Mucosa of stomach (tissue), 1 donor: Measurements from ENCODE around the gene ZNF710.

Experiments
- H3K27me3 ChIP-seq: one replicate; pipeline ENCODE4 v1.7.0; 2013; ENCODE audit warnings: mild to moderate bottlenecking, low read length; ENCODE audit not compliant: control insufficient read depth, insufficient read depth
- H3K36me3 ChIP-seq: one replicate; pipeline ENCODE4 v1.7.0; 2013; ENCODE audit warnings: low read length; ENCODE audit not compliant: control insufficient read depth, insufficient read depth
- H3K4me1 ChIP-seq: one replicate; pipeline ENCODE4 v1.7.0; 2013; ENCODE audit warnings: mild to moderate bottlenecking, low read length; ENCODE audit not compliant: control insufficient read depth, insufficient read depth
- H3K4me3 ChIP-seq: one replicate; pipeline ENCODE4 v1.7.0; 2013; ENCODE audit warnings: low read length
- H3K9ac ChIP-seq: one replicate; pipeline ENCODE4 v1.7.0; 2013; ENCODE audit warnings: mild to moderate bottlenecking, low read length, moderate library complexity
- H3K9me3 ChIP-seq: one replicate; pipeline ENCODE4 v1.7.0; 2013; ENCODE audit warnings: mild to moderate bottlenecking, low read length, moderate library complexity; ENCODE audit not compliant: control insufficient read depth
- donor health status: Pancreatic carcinoma.

Gene ZNF710

GRCh38 chr15:90025489-90026033 is 24.4 kb downstream of the ZNF710 start:
- H3K4me1 ChIP-seq = peaks cover 30% of the 10 kb centered on the region
- no peaks in the 10 kb centered on the region for H3K9me3 ChIP-seq
- H3K36me3 ChIP-seq = no peaks in the 10 kb centered on the region
- H3K9ac ChIP-seq = no peak overlapping the region
- H3K4me3 ChIP-seq = no peak overlapping the region
- no peaks in the 10 kb centered on the region for H3K27me3 ChIP-seq

DNA sequence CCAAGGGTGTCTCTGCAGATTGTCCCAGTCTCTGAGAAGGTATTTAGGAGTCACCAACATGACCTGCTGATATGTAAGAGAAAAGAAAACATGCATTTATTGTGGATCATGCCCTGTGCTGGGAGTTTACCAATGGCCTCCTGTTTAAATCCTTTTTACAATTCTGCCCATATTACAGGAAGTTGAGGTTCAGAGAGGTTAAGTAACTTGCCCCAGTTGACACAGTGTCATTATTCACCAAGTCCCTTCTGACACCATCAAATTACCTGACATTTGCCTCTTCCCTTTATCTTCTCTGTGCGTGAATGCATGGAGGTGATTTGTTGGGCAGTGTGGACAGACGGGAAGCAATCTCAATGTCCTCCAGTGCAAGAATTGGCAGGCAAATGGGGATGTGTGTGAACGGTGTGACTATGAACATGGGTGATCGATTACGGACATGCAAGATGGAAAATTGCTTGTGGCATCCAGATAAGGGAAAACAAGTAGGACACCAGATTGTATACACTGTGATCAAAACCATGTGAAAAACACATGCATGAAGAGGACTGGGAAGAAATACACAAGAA is 27.3 kb downstream of the ZNF710 start:
- no peak overlapping the region for H3K4me3 ChIP-seq
- H3K9ac ChIP-seq = no peak overlapping the region
- peaks cover 46% of the 10 kb centered on the region for H3K4me1 ChIP-seq
- H3K27me3 ChIP-seq = no peaks in the 10 kb centered on the region
- no peaks in the 10 kb centered on the region for H3K36me3 ChIP-seq
- H3K9me3 ChIP-seq = no peaks in the 10 kb centered on the region

GRCh38 chr15:90029024-90029423 is 27.9 kb downstream of the ZNF710 start:
- Histone ChIP-seq H3K4me3 (no peak overlapping the region), H3K9me3 (no peaks in the 10 kb centered on the region), H3K9ac (no peak overlapping the region), H3K4me1 (peaks cover 52% of the 10 kb centered on the region), H3K36me3 (no peaks in the 10 kb centered on the region), H3K27me3 (no peaks in the 10 kb centered on the region)

GRCh38 chr15:90030376-90030775 is 29.3 kb downstream of the ZNF710 start:
- Histone ChIP-seq H3K9ac (no peak overlapping the region), H3K9me3 (no peaks in the 10 kb centered on the region), H3K27me3 (no peaks in the 10 kb centered on the region), H3K4me3 (no peak overlapping the region), H3K36me3 (no peaks in the 10 kb centered on the region), H3K4me1 (peaks cover 64% of the 10 kb centered on the region)

GRCh38 chr15:90031231-90031791 is 30.2 kb downstream of the ZNF710 start:
- no peaks in the 10 kb centered on the region for H3K36me3 ChIP-seq
- no peak overlapping the region for H3K4me3 ChIP-seq
- no peaks in the 10 kb centered on the region for H3K9me3 ChIP-seq
- no peaks in the 10 kb centered on the region for H3K27me3 ChIP-seq
- H3K4me1 ChIP-seq = peaks cover 65% of the 10 kb centered on the region
- no peak overlapping the region for H3K9ac ChIP-seq

DNA sequence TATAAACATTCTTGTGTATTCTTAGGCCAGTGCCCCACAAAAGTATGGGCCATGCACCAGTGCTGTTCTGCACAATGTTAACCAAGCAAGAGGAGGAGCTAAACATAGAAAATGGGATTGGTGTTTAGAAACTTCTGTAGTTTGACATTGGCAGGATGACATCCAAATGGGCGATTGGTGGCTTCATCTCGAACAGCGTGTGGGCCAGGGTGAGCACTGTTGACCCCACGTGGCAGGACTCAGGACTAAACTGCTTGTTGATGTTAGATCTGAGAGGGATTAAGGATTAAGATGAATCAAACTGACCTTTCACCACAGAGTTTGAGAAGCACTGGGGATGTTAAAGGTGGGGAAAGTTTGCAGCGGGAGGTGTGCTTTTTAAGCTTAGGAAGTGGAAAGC is 31.9 kb downstream of the ZNF710 start:
- peaks cover 81% of the 10 kb centered on the region for H3K4me1 ChIP-seq
- H3K4me3 ChIP-seq = no peak overlapping the region
- H3K9me3 ChIP-seq = no peaks in the 10 kb centered on the region
- no peaks in the 10 kb centered on the region for H3K27me3 ChIP-seq
- H3K36me3 ChIP-seq = no peaks in the 10 kb centered on the region
- peak overlapping the region; percentile 37 for H3K9ac ChIP-seq

GRCh38 chr15:90033448-90033847 is 32.3 kb downstream of the ZNF710 start:
- Histone ChIP-seq H3K9me3 (no peaks in the 10 kb centered on the region), H3K27me3 (no peaks in the 10 kb centered on the region), H3K9ac (peak overlapping the region; percentile 48), H3K4me3 (no peak overlapping the region), H3K36me3 (no peaks in the 10 kb centered on the region), H3K4me1 (peaks cover 81% of the 10 kb centered on the region)

DNA sequence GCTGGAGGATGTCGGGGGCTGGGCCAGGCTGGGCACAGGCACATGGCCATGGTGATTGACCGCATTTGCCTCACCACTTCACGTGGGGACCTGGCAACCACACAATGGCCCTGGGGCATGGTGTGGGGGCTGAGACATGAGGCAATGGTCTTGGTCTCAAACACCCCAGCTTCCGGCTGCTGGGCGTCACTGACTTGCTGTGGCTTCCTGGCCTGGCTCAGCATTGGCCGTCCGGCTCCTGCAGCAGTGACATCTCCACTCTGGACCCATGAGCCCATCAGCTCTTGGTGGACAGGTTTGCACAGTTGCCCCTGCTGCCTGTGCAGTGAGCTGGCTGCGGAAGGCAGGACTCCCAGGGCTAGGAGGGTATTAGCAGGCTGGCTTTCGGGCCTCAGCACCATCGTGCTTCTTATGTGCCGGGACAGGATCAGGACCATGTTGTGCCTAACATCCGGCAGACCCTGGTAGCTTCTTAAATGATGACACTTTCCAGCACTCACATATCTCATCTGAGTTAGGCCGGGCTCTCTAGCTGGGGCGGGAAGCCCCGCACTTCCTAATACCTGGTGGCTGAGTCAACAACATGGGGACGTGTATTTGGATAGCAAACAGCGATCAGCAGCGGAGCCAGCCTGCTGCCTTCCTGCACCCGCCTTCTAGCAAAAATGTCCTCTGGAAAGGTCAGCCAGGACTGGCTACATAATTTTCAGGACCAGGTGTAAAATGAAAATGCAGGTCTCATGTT is 34.1 kb downstream of the ZNF710 start:
- peaks cover 83% of the 10 kb centered on the region for H3K4me1 ChIP-seq
- H3K9ac ChIP-seq = peak overlapping the region; percentile 48

GRCh38 chr15:90035840-90036230 is 34.7 kb downstream of the ZNF710 start:
- Histone ChIP-seq H3K4me3 (no peak overlapping the region), H3K9ac (peak overlapping the region; percentile 48), H3K36me3 (no peaks in the 10 kb centered on the region), H3K4me1 (peaks cover 87% of the 10 kb centered on the region), H3K9me3 (no peaks in the 10 kb centered on the region), H3K27me3 (no peaks in the 10 kb centered on the region)

More for the DNA sequence above, 34.1 kb downstream of the ZNF710 start:
- Histone ChIP-seq H3K27me3 (no peaks in the 10 kb centered on the region), H3K36me3 (no peaks in the 10 kb centered on the region), H3K9me3 (no peaks in the 10 kb centered on the region), H3K4me3 (no peak overlapping the region)

- Histone ChIP-seq H3K4me1 (peaks cover 87% of the 10 kb centered on the region), H3K9ac (no peak overlapping the region), H3K9me3 (no peaks in the 10 kb centered on the region), H3K4me3 (no peak overlapping the region), H3K36me3 (no peaks in the 10 kb centered on the region), H3K27me3 (no peaks in the 10 kb centered on the region)
Observed at GRCh38 chr15:90036343-90036742, 35.2 kb downstream of the ZNF710 start.

- H3K4me1 ChIP-seq = peaks cover 83% of the 10 kb centered on the region
- no peak overlapping the region for H3K4me3 ChIP-seq
Observed at GRCh38 chr15:90036806-90037510, 35.8 kb downstream of the ZNF710 start.

DNA sequence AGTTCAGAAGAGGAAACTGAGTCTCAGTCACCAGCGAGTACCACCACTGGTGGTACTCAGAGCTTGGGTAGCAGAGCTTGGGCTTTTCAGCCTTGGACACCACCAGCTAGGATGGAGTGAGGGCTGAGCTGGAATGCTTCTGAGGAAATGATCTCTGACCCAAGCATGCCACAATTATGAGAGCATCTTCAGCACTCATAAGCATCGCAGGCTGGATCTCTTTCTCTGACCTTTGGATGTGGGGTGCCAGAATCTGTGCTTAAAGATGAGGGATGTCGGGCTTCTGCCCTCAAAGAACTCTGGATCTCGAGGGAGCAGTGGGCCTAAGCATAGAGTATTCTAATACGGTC is 36.4 kb downstream of the ZNF710 start:
- Histone ChIP-seq H3K4me3 (no peak overlapping the region), H3K9me3 (no peaks in the 10 kb centered on the region), H3K27me3 (no peaks in the 10 kb centered on the region), H3K36me3 (no peaks in the 10 kb centered on the region), H3K9ac (no peak overlapping the region), H3K4me1 (peaks cover 83% of the 10 kb centered on the region)

More at GRCh38 chr15:90036806-90037510, 35.8 kb downstream of the ZNF710 start:
- H3K27me3 ChIP-seq = no peaks in the 10 kb centered on the region
- H3K9ac ChIP-seq = no peak overlapping the region
- H3K9me3 ChIP-seq = no peaks in the 10 kb centered on the region
- no peaks in the 10 kb centered on the region for H3K36me3 ChIP-seq
